AG04450 (cell line): Measurements from ENCODE around the gene STARD6. TPM values are rescaled to one million over a fixed set of nuclear protein-coding genes. Genes with fewer than 3 reads are reported as not detected.

ENCODE experiments used
- CTCF ChIA-PET: fragments of 300-600, 350-600 bp; formaldehyde crosslinking; extraction: SDS; loops from one replicate; lab custom pipeline; 2022; ENCODE audit warnings: antibody characterized with exemption, inconsistent platforms; lab: Charles Lee
- POLR2A ChIA-PET: fragments of 350-600 bp; formaldehyde crosslinking; extraction: SDS; loops from one replicate; lab custom pipeline; 2021; ENCODE audit warnings: antibody characterized with exemption, inconsistent platforms; lab: Yijun Ruan, JAX
- DNase-seq: peaks from one replicate; pipeline ENCODE4 v3.0.0-alpha.2; 2011; ENCODE audit warnings: low read depth, low spot score
- H3K27ac ChIP-seq: one replicate; pipeline ENCODE4 v1.5.1; 2012; ENCODE audit warnings: low read depth, low read length, control low read depth
- H3K27me3 ChIP-seq: one replicate; pipeline ENCODE4 v1.6.0; 2012; ENCODE audit warnings: low read length; ENCODE audit not compliant: control insufficient read depth, insufficient read depth
- H3K4me3 ChIP-seq: 2 replicates; pipeline ENCODE4 v1.5.1; 2011; ENCODE audit warnings: mild to moderate bottlenecking, low read depth, low read length, control low read depth
- H3K9me3 ChIP-seq: 2 replicates; pipeline ENCODE4 v1.5.1; 2012; ENCODE audit warnings: low read length; ENCODE audit not compliant: control insufficient read depth, insufficient read depth
- CTCF ChIP-seq: IDR thresholded peaks from 2 replicates; pipeline ENCODE4 v1.5.1; 2011; ENCODE audit warnings: low read depth, low read length, control low read depth, inconsistent platforms
- polyA plus RNA-seq: library from polyadenylated mRNA; depleted of rRNA; stranded (reverse); fragments of >200 nt; gene quantifications from 2 replicates; pipeline ENCODE4 v1.2.3, GENCODE V29; 2011

The STARD6 gene
- polyA plus RNA-seq, 1 experiment: 0.14 TPM

GRCh38 chr18:54284981-54285785 is 72.5 kb downstream of the STARD6 start:
- Histone ChIP-seq H3K27ac (no peak overlapping the region), H3K9me3 (no peaks in the 10 kb centered on the region), H3K27me3 (no peaks in the 10 kb centered on the region), H3K4me3 (no peak overlapping the region)
- peak; percentile 27 for DNase-seq
- no peak for TF ChIP-seq CTCF
- CTCF ChIA-PET: no interaction called here
- POLR2A ChIA-PET: interaction anchor here (1.4 kb wide), 1 partner anchor 16 kb away, joined by 4 read pairs; the partner anchor contains the start of gene POLI

GRCh38 chr18:54284535-54284934 is 73.1 kb downstream of the STARD6 start:
- TF ChIP-seq CTCF: no peak
- Histone ChIP-seq H3K27ac (no peak overlapping the region), H3K9me3 (no peaks in the 10 kb centered on the region), H3K4me3 (no peak overlapping the region), H3K27me3 (no peaks in the 10 kb centered on the region)
- DNase-seq: no peak
- POLR2A ChIA-PET: interaction anchor here (1.4 kb wide), 1 partner anchor 15 kb away, joined by 4 read pairs; the partner anchor contains the start of gene POLI
- CTCF ChIA-PET: no interaction called here

- ChIA-PET POLR2A (no interaction called here), CTCF (interaction anchor here (1.2 kb wide), 1 partner anchor 10 kb away, joined by 9 read pairs; the partner anchor contains the start of gene POLI)
- TF ChIP-seq CTCF: no peak
Observed at GRCh38 chr18:54280220-54280569, 77.5 kb downstream of the STARD6 start.

GRCh38 chr18:54279477-54280219 is 78.0 kb downstream of the STARD6 start:
- ChIA-PET CTCF (interaction anchor here (1.2 kb wide), 1 partner anchor 9 kb away, joined by 9 read pairs; the partner anchor contains the start of gene POLI), POLR2A (no interaction called here)
- no peak for DNase-seq

More at GRCh38 chr18:54280220-54280569, 77.5 kb downstream of the STARD6 start:
- Histone ChIP-seq H3K27me3 (no peaks in the 10 kb centered on the region), H3K9me3 (no peaks in the 10 kb centered on the region), H3K27ac (no peak overlapping the region), H3K4me3 (no peak overlapping the region)
- DNase-seq: no peak

More at GRCh38 chr18:54279477-54280219, 78.0 kb downstream of the STARD6 start:
- no peak overlapping the region for H3K27ac ChIP-seq
- TF ChIP-seq CTCF: no peak
- H3K4me3 ChIP-seq: no peak overlapping the region
- H3K9me3 ChIP-seq: no peaks in the 10 kb centered on the region
- H3K27me3 ChIP-seq: no peaks in the 10 kb centered on the region
